ENCODE data around the gene CFAP410.

The CFAP410 gene

GRCh38 chr21:44290327-44291077 lies 48.7 kb downstream of the CFAP410 start:
- H3K4me2 ChIP-seq (ENCODE audit: low read length), result no peak overlapping the region
- H4K20me1 ChIP-seq (ENCODE audit: insufficient read depth, low read length), result no peaks in the 10 kb centered on the region
- H3F3A ChIP-seq (ENCODE audit: insufficient read depth, low read length), result no peaks in the 10 kb centered on the region
- H3K9ac ChIP-seq (ENCODE audit: low read length), result no peak overlapping the region
- TF ChIP-seq EZH2 (IDR thresholded peaks at IDR 0.05; ENCODE audit: borderline replicate concordance, low read length) (no peak), CTCF (IDR thresholded peaks at IDR 0.05; ENCODE audit: low read length) (no peak)
- H3K9me3 ChIP-seq (ENCODE audit: low read length), result no peaks in the 10 kb centered on the region
- H2AFZ ChIP-seq (ENCODE audit: low read length), result no peak overlapping the region
- no peaks in the 10 kb centered on the region for H3K4me1 ChIP-seq (ENCODE audit: insufficient read depth, low read length, severe bottlenecking)
- no peaks in the 10 kb centered on the region for H3K79me2 ChIP-seq (ENCODE audit: insufficient read depth, low read length)
- no peak overlapping the region for H3K4me3 ChIP-seq (ENCODE audit: low read depth, low read length, poor library complexity, severe bottlenecking)
- no peaks in the 10 kb centered on the region for H3K36me3 ChIP-seq (ENCODE audit: insufficient read depth, low read length)
- no peak overlapping the region for H3K27ac ChIP-seq (ENCODE audit: low read depth, low read length, poor library complexity, severe bottlenecking)
- 0 out of 2 replicates have a peak, but pooled peaks cover 6% of the 10 kb centered on the region for H3K27me3 ChIP-seq (ENCODE audit: insufficient read depth, low read length)
- no peaks in the 10 kb centered on the region for H3K9me2 ChIP-seq (ENCODE audit: low read depth, low read length)

GRCh38 chr21:44289381-44290010 lies 49.7 kb downstream of the CFAP410 start:
- H3K9me3 ChIP-seq (ENCODE audit: low read length), result no peaks in the 10 kb centered on the region
- no peaks in the 10 kb centered on the region for H3K9me2 ChIP-seq (ENCODE audit: low read depth, low read length)
- no peak overlapping the region for H3K27ac ChIP-seq (ENCODE audit: low read depth, low read length, poor library complexity, severe bottlenecking)
- no peaks in the 10 kb centered on the region for H3K79me2 ChIP-seq (ENCODE audit: insufficient read depth, low read length)
- H3K4me1 ChIP-seq (ENCODE audit: insufficient read depth, low read length, severe bottlenecking), result no peaks in the 10 kb centered on the region
- no peak for TF ChIP-seq EZH2 (IDR thresholded peaks at IDR 0.05; ENCODE audit: borderline replicate concordance, low read length)
- no peak for TF ChIP-seq CTCF (IDR thresholded peaks at IDR 0.05; ENCODE audit: low read length)
- peaks cover 6% of the 10 kb centered on the region; the same call in 1 of the 2 replicates for H3K27me3 ChIP-seq (ENCODE audit: insufficient read depth, low read length)
- no peak overlapping the region for H3K4me3 ChIP-seq (ENCODE audit: low read depth, low read length, poor library complexity, severe bottlenecking)
- H3K36me3 ChIP-seq (ENCODE audit: insufficient read depth, low read length), result no peaks in the 10 kb centered on the region
- H3K9ac ChIP-seq (ENCODE audit: low read length), result no peak overlapping the region
- no peaks in the 10 kb centered on the region for H3F3A ChIP-seq (ENCODE audit: insufficient read depth, low read length)
- no peak overlapping the region for H2AFZ ChIP-seq (ENCODE audit: low read length)
- no peaks in the 10 kb centered on the region for H4K20me1 ChIP-seq (ENCODE audit: insufficient read depth, low read length)
- H3K4me2 ChIP-seq (ENCODE audit: low read length), result no peak overlapping the region

- Histone ChIP-seq H3K9me2 (ENCODE audit: low read depth, low read length) (no peaks in the 10 kb centered on the region), H3K9me3 (ENCODE audit: low read length) (no peaks in the 10 kb centered on the region), H3K36me3 (ENCODE audit: insufficient read depth, low read length) (no peaks in the 10 kb centered on the region), H3K4me2 (ENCODE audit: low read length) (no peak overlapping the region), H3K9ac (ENCODE audit: low read length) (no peak overlapping the region), H3K27me3 (ENCODE audit: insufficient read depth, low read length) (peaks cover 9% of the 10 kb centered on the region; the same call in 1 of the 2 replicates), H3K79me2 (ENCODE audit: insufficient read depth, low read length) (no peaks in the 10 kb centered on the region), H3K4me3 (ENCODE audit: low read depth, low read length, poor library complexity, severe bottlenecking) (no peak overlapping the region), H3K27ac (ENCODE audit: low read depth, low read length, poor library complexity, severe bottlenecking) (no peak overlapping the region), H2AFZ (ENCODE audit: low read length) (no peak overlapping the region), H3K4me1 (ENCODE audit: insufficient read depth, low read length, severe bottlenecking) (no peaks in the 10 kb centered on the region), H3F3A (ENCODE audit: insufficient read depth, low read length) (no peaks in the 10 kb centered on the region), H4K20me1 (ENCODE audit: insufficient read depth, low read length) (no peaks in the 10 kb centered on the region)
- no peak for TF ChIP-seq CTCF (IDR thresholded peaks at IDR 0.05; ENCODE audit: low read length)
- no peak for TF ChIP-seq EZH2 (IDR thresholded peaks at IDR 0.05; ENCODE audit: borderline replicate concordance, low read length)
Observed at GRCh38 chr21:44288251-44289110, 50.7 kb downstream of the CFAP410 start.
